Stomach (tissue), 9 donors: ENCODE measurements around the gene PCDH9. TPM values are rescaled to one million over a fixed set of nuclear protein-coding genes. Genes with fewer than 3 reads are reported as not detected.

Experiments
- DNase-seq, 2 donors: peaks; one replicate each; pipeline versions ENCODE4 v3.0.0 to v3.0.0-alpha.2; 2013 to 2019
- H3K27ac ChIP-seq, 5 donors: fragments of 200-600 bp in 4 of 5; sonication (generic) in 4 of 5; one replicate each; pipeline ENCODE4 v1.5.1; 2013 to 2019; ENCODE audit warnings: mild to moderate bottlenecking in 1 of 5, moderate library complexity in 1 of 5
- H3K27me3 ChIP-seq, 3 donors: fragments of 200-600 bp; sonication (generic); one replicate each; pipeline ENCODE4 v1.5.1; 2017 to 2019; ENCODE audit warnings: mixed run types in 1 of 3
- H3K36me3 ChIP-seq, 4 donors: fragments of 200-600 bp; sonication (generic); 1 replicate in 3 of 4; 2 replicates in 1 of 4; pipeline ENCODE4 v1.5.1; 2016 to 2019
- H3K4me1 ChIP-seq, 4 donors: fragments of 200-600 bp; sonication (generic); one replicate each; pipeline ENCODE4 v1.5.1; 2016 to 2019
- H3K4me3 ChIP-seq, 4 donors: fragments of 200-600 bp; sonication (generic) in 3 of 4; one replicate each; pipeline ENCODE4 v1.5.1; 2016 to 2019; ENCODE audit warnings: mild to moderate bottlenecking in 1 of 4
- H3K9me3 ChIP-seq, 4 donors: fragments of 200-600 bp; sonication (generic); one replicate each; pipeline ENCODE4 v1.5.1; 2016 to 2019
- CTCF ChIP-seq, 7 experiments: fragments of 450-650 bp in 4 of 7; fragments of 200-600 bp in 3 of 7; sonication (generic) in 3 of 7; IDR thresholded peaks; one replicate each; pipeline ENCODE4 v1.5.1; 2016 to 2019; ENCODE audit warnings: antibody characterized with exemption in 7 of 7, control low read depth in 2 of 7, mild to moderate bottlenecking in 1 of 7
- EP300 ChIP-seq: sonication (generic); formaldehyde crosslinking; IDR thresholded peaks from one replicate; pipeline ENCODE4 v1.6.1; 2017; ENCODE audit warnings: antibody characterized with exemption
- POLR2A ChIP-seq, 4 donors: fragments of 450-650 bp; IDR thresholded peaks; one replicate each; pipeline ENCODE4 v1.6.1; 2016; ENCODE audit warnings: antibody characterized with exemption in 4 of 4, control low read depth in 2 of 4, mild to moderate bottlenecking in 1 of 4, moderate library complexity in 1 of 4
- POLR2AphosphoS5 ChIP-seq, 3 donors: sonication (generic); formaldehyde crosslinking; IDR thresholded peaks; one replicate each; pipeline ENCODE4 v1.6.1; 2016; ENCODE audit warnings: antibody characterized with exemption in 3 of 3
- WGBS, 5 donors: extraction: QIAGEN DNeasy Blood & Tissue Kit in 3 of 5; methylation state at CpG; one replicate each; pipeline versions ENCODE4 v1.1.5 to v1.1.7; 2013 to 2018; 5-methylcytosine and 5-hydroxymethylcytosine counted together
- intact Hi-C: fragments of 100-400 bp; cut with DNase I; formaldehyde crosslinking; loops from one replicate; pipeline ENCODE4 v1.15.1; 2023; ENCODE audit warnings: low total_unique reads
- polyA plus RNA-seq, 3 donors: library from polyadenylated mRNA; stranded (reverse); fragments of 200-250 nt; gene quantifications; one replicate each; pipeline ENCODE4 v1.2.3, GENCODE V29; 2013
- total RNA-seq, 5 donors: library from RNA; depleted of rRNA; stranded (reverse); fragments of >200 nt; gene quantifications; one replicate each; pipeline versions ENCODE4 v1.1.0 to v1.2.3, GENCODE V29; 2014 to 2016
- donor health status: healthy with polysubstance abuse.
- donor health status: Bipolar disorder and iron deficiency.
- donor health status: healthy.

Gene PCDH9
- total and polyA plus RNA-seq, 8 donors: 0.40 to 36.2 (median 3.7) TPM

DNA sequence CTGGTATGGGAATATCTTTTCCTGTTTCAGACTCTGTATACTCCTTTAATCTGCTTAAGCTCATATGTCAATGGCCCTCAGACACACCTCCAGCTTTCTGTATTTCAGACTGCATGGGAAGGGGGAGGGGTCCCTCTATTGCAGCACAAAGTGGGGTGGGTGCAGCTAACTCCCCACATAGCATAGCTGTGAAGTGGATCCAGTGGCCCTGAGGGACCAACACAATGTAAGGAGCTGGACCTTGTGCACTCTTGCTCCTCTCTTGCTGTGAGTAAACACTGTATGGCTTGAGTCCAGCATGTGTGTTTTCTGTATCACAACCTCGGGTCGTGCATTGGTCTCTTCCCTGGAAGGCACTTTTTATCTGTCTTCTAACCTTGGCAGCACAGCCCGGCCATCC is 669.9 kb downstream of the PCDH9 start:
- whole genome bisulfite sequencing, 5 donors: 57 to 78% (median 65%) methylated on average over 3 of the region's 3 CpGs
- no peak for DNase-seq
- Histone ChIP-seq H3K36me3 (no peaks in the 10 kb centered on the region), H3K9me3 (no peaks in the 10 kb centered on the region), H3K4me1 (no peaks in the 10 kb centered on the region), H3K27ac (no peak overlapping the region), H3K27me3 (no peaks in the 10 kb centered on the region), H3K4me3 (no peak overlapping the region)
- TF ChIP-seq EP300 (no peak), POLR2A (IDR thresholded peaks at IDR 0.05) (no peak), POLR2AphosphoS5 (IDR thresholded peaks at IDR 0.05) (no peak), CTCF (IDR thresholded peaks at IDR 0.05) (no peak)
- intact Hi-C loops: no loop called here

DNA sequence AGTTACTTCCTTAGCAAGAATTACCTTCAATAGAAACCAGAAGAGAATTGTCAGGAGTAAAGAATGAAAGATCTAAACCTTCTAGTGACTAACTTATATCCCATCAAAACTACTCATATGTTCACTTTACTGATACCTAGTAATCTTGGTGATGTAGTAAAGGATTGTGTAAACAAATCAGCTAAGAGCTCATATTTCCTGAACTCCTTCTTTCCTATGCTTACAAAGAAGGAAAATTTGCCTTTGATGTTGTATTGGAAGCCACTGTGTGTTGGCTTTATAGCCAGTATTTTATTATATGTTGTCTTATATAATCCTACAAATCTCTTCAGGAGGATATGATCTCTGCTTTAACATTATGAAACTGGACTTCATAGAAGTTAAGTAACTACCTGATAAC is 671.0 kb downstream of the PCDH9 start:
- Histone ChIP-seq H3K27ac (no peak overlapping the region), H3K9me3 (no peaks in the 10 kb centered on the region), H3K4me3 (no peak overlapping the region), H3K4me1 (no peaks in the 10 kb centered on the region), H3K27me3 (no peaks in the 10 kb centered on the region), H3K36me3 (no peaks in the 10 kb centered on the region)
- TF ChIP-seq EP300 (no peak), POLR2A (IDR thresholded peaks at IDR 0.05) (no peak), POLR2AphosphoS5 (IDR thresholded peaks at IDR 0.05) (no peak), CTCF (IDR thresholded peaks at IDR 0.05) (no peak)
- intact Hi-C loops: no loop called here
- DNase-seq: no peak

DNA sequence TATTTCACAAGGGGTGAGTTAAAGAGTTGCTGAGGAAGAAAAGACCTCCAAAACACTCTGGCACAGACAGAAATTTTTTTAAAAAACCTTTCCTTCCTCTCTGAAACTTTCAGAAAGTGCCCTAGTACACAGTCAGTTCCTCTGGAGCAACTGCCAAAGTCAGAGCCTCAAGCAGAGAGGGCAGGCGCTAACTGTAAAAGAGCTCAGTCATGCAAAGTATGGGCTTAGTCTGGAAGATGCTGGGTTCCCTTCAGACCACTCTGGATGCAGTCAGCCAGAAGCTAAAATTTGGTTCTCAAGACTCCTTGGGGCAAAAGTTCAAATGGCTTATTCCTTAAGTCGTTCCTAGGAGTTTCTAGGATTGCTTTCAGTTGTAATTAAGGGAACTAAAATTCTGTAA is 671.6 kb downstream of the PCDH9 start:
- Histone ChIP-seq H3K4me3 (no peak overlapping the region), H3K9me3 (no peaks in the 10 kb centered on the region), H3K36me3 (no peaks in the 10 kb centered on the region), H3K27me3 (no peaks in the 10 kb centered on the region), H3K4me1 (no peaks in the 10 kb centered on the region), H3K27ac (no peak overlapping the region)
- TF ChIP-seq EP300 (no peak), CTCF (IDR thresholded peaks at IDR 0.05) (no peak), POLR2AphosphoS5 (IDR thresholded peaks at IDR 0.05) (no peak), POLR2A (IDR thresholded peaks at IDR 0.05) (no peak)
- intact Hi-C loops: no loop called here
- WGBS, 5 donors: 60 to 82% (median 80%) methylated on average over 2 of the region's 2 CpGs
- DNase-seq: peak in 1 of 2 donors; percentile 5

GRCh38 chr13:66557357-66557756 is 672.8 kb downstream of the PCDH9 start:
- H3K27me3 ChIP-seq: no peaks in the 10 kb centered on the region
- H3K36me3 ChIP-seq: no peaks in the 10 kb centered on the region
- intact Hi-C loops: no loop called here
- H3K4me3 ChIP-seq: no peak overlapping the region
- H3K9me3 ChIP-seq: no peaks in the 10 kb centered on the region
- H3K4me1 ChIP-seq: no peaks in the 10 kb centered on the region
- 86 to 92% (median 89%) methylated on average over 3 of the region's 3 CpGs for WGBS, 5 donors
- no peak for DNase-seq
- no peak for TF ChIP-seq POLR2AphosphoS5 (IDR thresholded peaks at IDR 0.05)
- TF ChIP-seq EP300: no peak
- no peak for TF ChIP-seq CTCF (IDR thresholded peaks at IDR 0.05)
- no peak overlapping the region for H3K27ac ChIP-seq

DNA sequence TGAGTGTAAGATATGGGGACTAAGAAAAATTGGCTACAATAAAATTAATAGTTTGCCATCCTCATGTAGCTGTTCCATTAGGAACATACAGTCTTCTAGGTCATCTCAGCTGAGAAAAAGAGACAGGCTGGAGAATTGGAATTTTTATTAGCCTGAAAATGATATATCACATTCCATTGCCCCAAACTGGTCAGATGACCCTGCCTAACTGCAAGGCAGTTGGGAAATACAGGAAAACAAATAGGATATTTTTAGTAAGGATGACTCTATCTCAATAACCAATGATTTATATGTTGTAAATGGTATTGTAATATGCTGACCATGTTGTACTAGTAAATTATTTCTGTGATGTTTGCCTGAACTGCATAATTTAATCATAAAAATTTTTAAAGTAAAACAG is 673.8 kb downstream of the PCDH9 start:
- H3K27me3 ChIP-seq: no peaks in the 10 kb centered on the region

More for the DNA sequence above, 673.8 kb downstream of the PCDH9 start:
- no peak for DNase-seq
- no peaks in the 10 kb centered on the region for H3K36me3 ChIP-seq
- H3K4me3 ChIP-seq: no peak overlapping the region
- no peak for TF ChIP-seq EP300
- no peak for TF ChIP-seq CTCF (IDR thresholded peaks at IDR 0.05)
- TF ChIP-seq POLR2AphosphoS5 (IDR thresholded peaks at IDR 0.05): no peak
- TF ChIP-seq POLR2A (IDR thresholded peaks at IDR 0.05): no peak
- intact Hi-C loops: no loop called here
- no peaks in the 10 kb centered on the region for H3K9me3 ChIP-seq
- no peak overlapping the region for H3K27ac ChIP-seq
- no peaks in the 10 kb centered on the region for H3K4me1 ChIP-seq
